HEK293T (cell line): ENCODE data around the gene PAQR8.

Experiments used
- BHLHE40 ChIP-seq: fragments of 450-650 bp; IDR thresholded peaks from 2 replicates; pipeline ENCODE4 v1.6.1; 2016; ENCODE audit warnings: mild to moderate bottlenecking, moderate library complexity, borderline replicate concordance
- ELF4 ChIP-seq: fragments of 450-650 bp; IDR thresholded peaks from 2 replicates; pipeline ENCODE4 v1.6.1; 2017; ENCODE audit warnings: antibody characterized with exemption
- FOXM1 ChIP-seq: fragments of 450-650 bp; IDR thresholded peaks from 2 replicates; pipeline ENCODE4 v1.6.1; 2017; ENCODE audit warnings: mild to moderate bottlenecking, borderline replicate concordance
- SP1 ChIP-seq: fragments of 450-650 bp; IDR thresholded peaks from 2 replicates; pipeline ENCODE4 v1.6.1; 2017
- SUZ12 ChIP-seq: fragments of 450-650 bp; IDR thresholded peaks from 2 replicates; pipeline ENCODE4 v1.6.1; 2016; ENCODE audit warnings: mild to moderate bottlenecking
- TARDBP ChIP-seq: fragments of 450-650 bp; IDR thresholded peaks from 2 replicates; pipeline ENCODE4 v1.6.1; 2016
- ZNF384 ChIP-seq: fragments of 450-650 bp; IDR thresholded peaks from 2 replicates; pipeline ENCODE4 v1.6.1; 2016

GRCh38 chr6:52373151-52373690 lies 11.3 kb downstream of the PAQR8 start:
- TF ChIP-seq SUZ12 (no peak), SP1 (no peak), FOXM1 (no peak), BHLHE40 (no peak), ZNF384 (no peak), ELF4 (no peak), TARDBP (no peak)
